ENCODE data around the gene SLC5A11. TPM values are rescaled to one million over a fixed set of nuclear protein-coding genes. Genes with fewer than 3 reads are reported as not detected.

SLC5A11 gene
- total RNA-seq, 3 donors from 2014 or later (not counting 1 experiment from before 2014, with no cell fraction given) = 0.20 to 0.40 TPM; not detected in 1

DNA sequence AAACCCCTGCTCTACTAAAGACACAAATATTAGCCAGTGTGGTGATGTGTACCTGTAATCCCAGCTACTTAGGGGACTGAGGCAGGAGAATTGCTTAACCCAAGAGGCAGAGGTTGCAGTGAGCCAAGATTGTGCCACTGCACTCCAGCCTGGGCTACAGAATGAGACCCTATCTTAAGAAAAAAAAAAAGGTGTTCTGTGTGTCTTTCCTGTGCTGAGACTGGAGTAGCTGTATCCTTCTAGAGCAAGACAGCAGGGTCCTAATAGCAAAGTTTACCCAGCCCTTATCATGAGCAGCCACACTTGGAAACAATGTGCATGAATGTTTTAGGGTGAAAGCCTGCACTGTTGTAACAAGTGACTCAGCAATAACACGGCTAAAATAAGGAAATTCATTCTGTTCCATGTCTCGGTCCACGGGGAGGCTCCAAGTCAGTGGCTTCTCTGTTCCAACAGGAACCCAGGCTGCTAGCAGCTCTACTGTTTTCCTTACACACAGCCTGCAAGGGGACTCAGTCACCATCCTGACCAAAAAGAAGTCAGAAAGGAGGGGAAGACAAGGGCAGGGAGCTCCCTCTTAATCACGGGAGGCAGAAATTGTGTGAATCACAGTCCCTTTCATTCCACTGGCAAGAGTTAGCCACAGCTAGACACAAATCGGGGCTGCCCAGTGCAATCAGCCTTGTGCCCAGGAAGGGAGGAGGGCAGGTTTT, 7.1 kb upstream of the SLC5A11 start:
- no peaks in the 10 kb centered on the region for H3K9me3 ChIP-seq (ENCODE audit: control insufficient read depth, insufficient read depth, low read length)
- H3K36me3 ChIP-seq (ENCODE audit: control insufficient read depth, insufficient read depth, low read length) = no peaks in the 10 kb centered on the region
- no peaks in the 10 kb centered on the region for H3K27me3 Mint-ChIP-seq (ENCODE audit: low read depth in 2 of 2)
- no peaks in the 10 kb centered on the region for H3K9me3 Mint-ChIP-seq
- H3K27ac Mint-ChIP-seq = no peak overlapping the region
- intact Hi-C loops (cut with micrococcal nuclease) = no loop called here
- no peaks in the 10 kb centered on the region for H3K27me3 ChIP-seq (ENCODE audit: control insufficient read depth, insufficient read depth, low read length)
- DNase-seq (no peak), ATAC-seq (no peak)
- H3K4me3 Mint-ChIP-seq = no peak overlapping the region
- no peak for TF ChIP-seq CTCF (IDR thresholded peaks at IDR 0.05)
- 11% methylated on average over 5 of the region's 5 CpGs for WGBS (ENCODE audit: insufficient coverage)
- H3K36me3 Mint-ChIP-seq = no peaks in the 10 kb centered on the region
- no peak overlapping the region for H3K27ac ChIP-seq (ENCODE audit: low read length)
- H3K4me1 Mint-ChIP-seq = no peaks in the 10 kb centered on the region
- no peak overlapping the region for H3K4me3 ChIP-seq (ENCODE audit: low read length)
- H3K4me1 ChIP-seq (ENCODE audit: control insufficient read depth, insufficient read depth, low read length) = no peaks in the 10 kb centered on the region

GRCh38 chr16:24839347-24839972, 6.3 kb upstream of the SLC5A11 start:
- H3K4me1 Mint-ChIP-seq = no peaks in the 10 kb centered on the region
- DNase-seq = no peak
- H3K4me3 Mint-ChIP-seq = no peak overlapping the region
- Histone ChIP-seq H3K27ac (ENCODE audit: low read length) (no peak overlapping the region), H3K4me1 (ENCODE audit: control insufficient read depth, insufficient read depth, low read length) (no peaks in the 10 kb centered on the region), H3K4me3 (ENCODE audit: low read length) (no peak overlapping the region), H3K36me3 (ENCODE audit: control insufficient read depth, insufficient read depth, low read length) (no peaks in the 10 kb centered on the region), H3K9me3 (ENCODE audit: control insufficient read depth, insufficient read depth, low read length) (no peaks in the 10 kb centered on the region), H3K27me3 (ENCODE audit: control insufficient read depth, insufficient read depth, low read length) (no peaks in the 10 kb centered on the region)
- H3K36me3 Mint-ChIP-seq = no peaks in the 10 kb centered on the region
- no peak overlapping the region for H3K27ac Mint-ChIP-seq
- no peak for ATAC-seq
- intact Hi-C loops (cut with micrococcal nuclease) = no loop called here
- no peaks in the 10 kb centered on the region for H3K27me3 Mint-ChIP-seq (ENCODE audit: low read depth in 2 of 2)
- H3K9me3 Mint-ChIP-seq = no peaks in the 10 kb centered on the region
- no peak for TF ChIP-seq CTCF (IDR thresholded peaks at IDR 0.05)
- WGBS (ENCODE audit: insufficient coverage) = 91% methylated on average over 7 of the region's 7 CpGs

GRCh38 chr16:24841291-24841690, 4.5 kb upstream of the SLC5A11 start:
- Mint-ChIP-seq H3K4me1 (no peaks in the 10 kb centered on the region), H3K27me3 (ENCODE audit: low read depth in 2 of 2) (no peaks in the 10 kb centered on the region), H3K9me3 (no peaks in the 10 kb centered on the region), H3K27ac (no peak overlapping the region), H3K36me3 (no peaks in the 10 kb centered on the region), H3K4me3 (no peak overlapping the region)
- H3K4me1 ChIP-seq (ENCODE audit: control insufficient read depth, insufficient read depth, low read length) = no peaks in the 10 kb centered on the region
- no peak for TF ChIP-seq CTCF (IDR thresholded peaks at IDR 0.05)
- H3K27me3 ChIP-seq (ENCODE audit: control insufficient read depth, insufficient read depth, low read length) = no peaks in the 10 kb centered on the region
- ATAC-seq (no peak), DNase-seq (no peak)
- no peaks in the 10 kb centered on the region for H3K9me3 ChIP-seq (ENCODE audit: control insufficient read depth, insufficient read depth, low read length)
- intact Hi-C loops (cut with micrococcal nuclease) = no loop called here
- H3K36me3 ChIP-seq (ENCODE audit: control insufficient read depth, insufficient read depth, low read length) = no peaks in the 10 kb centered on the region
- no peak overlapping the region for H3K4me3 ChIP-seq (ENCODE audit: low read length)
- no peak overlapping the region for H3K27ac ChIP-seq (ENCODE audit: low read length)

Measured in natural killer cell (primary cell).